GM12891 (cell line): Measurements from ENCODE around the gene EDN1.

ENCODE experiments used
- POLR2A ChIP-seq: IDR thresholded peaks from 2 replicates; pipeline ENCODE4 v1.6.1; 2011; ENCODE audit warnings: low read depth, low read length, control low read depth
- POLR2AphosphoS5 ChIP-seq: IDR thresholded peaks from 2 replicates; pipeline ENCODE4 v1.6.1; 2011; ENCODE audit warnings: low read depth, low read length, control low read depth
- SPI1 ChIP-seq: IDR thresholded peaks from 2 replicates; pipeline ENCODE4 v1.6.1; 2011; ENCODE audit warnings: low read depth, low read length, control low read depth
- TAF1 ChIP-seq: IDR thresholded peaks from 2 replicates; pipeline ENCODE4 v1.6.1; 2011; ENCODE audit warnings: low read depth, low read length, control low read depth

DNA sequence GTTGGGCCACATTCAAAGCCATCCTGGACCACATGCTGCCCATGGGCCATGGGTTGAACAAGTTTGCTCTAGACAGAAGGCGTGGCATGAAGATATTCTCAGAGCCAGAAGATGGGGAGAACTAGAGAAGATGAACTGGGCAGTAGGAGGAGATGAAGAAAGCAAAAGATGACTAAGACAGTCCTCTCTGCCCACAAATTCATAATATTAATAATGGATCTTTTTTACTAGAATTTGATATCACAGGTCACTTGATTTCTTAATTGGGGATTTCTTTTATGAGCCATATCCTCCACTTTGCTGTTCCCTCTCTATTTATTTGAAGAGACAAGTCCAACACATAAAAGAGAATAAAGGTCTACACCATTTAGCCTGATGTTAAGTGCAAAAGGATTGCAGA lies 25.5 kb upstream of the EDN1 start:
- no peak for TF ChIP-seq POLR2AphosphoS5
- TF ChIP-seq TAF1 = no peak
- TF ChIP-seq SPI1 = no peak
- TF ChIP-seq POLR2A = no peak
